Activated naive CD4-positive, alpha-beta T cell treated with anti-CD3 and anti-CD28 coated beads, Interleukin-2, amount 50 U/mL, for 24 hours (primary cell): ENCODE data around the gene CXCL1.
A peak's percentile ranks its signal among the peaks of the same experiment; 100 is the strongest.
"Not testable (repeated sequence)": the region's sequence is repeated elsewhere in the genome, so short reads cannot be mapped to it uniquely, and the experiment has no call there.

Experiments
- H3K27ac Mint-ChIP-seq: one replicate; pipeline ENCODE4 v1.8.0; 2021; ENCODE audit warnings: mild to moderate bottlenecking, mixed read lengths
- H3K27me3 Mint-ChIP-seq: one replicate; pipeline ENCODE4 v1.8.0; 2021; ENCODE audit warnings: mixed read lengths
- H3K36me3 Mint-ChIP-seq: one replicate; pipeline ENCODE4 v1.8.0; 2021; ENCODE audit warnings: mixed read lengths
- H3K4me1 Mint-ChIP-seq: one replicate; pipeline ENCODE4 v1.8.0; 2021; ENCODE audit warnings: mixed read lengths
- H3K4me3 Mint-ChIP-seq: one replicate; pipeline ENCODE4 v1.8.0; 2021; ENCODE audit warnings: mild to moderate bottlenecking, mixed read lengths
- H3K9me3 Mint-ChIP-seq: one replicate; pipeline ENCODE4 v1.8.0; 2021; ENCODE audit warnings: mixed read lengths

CXCL1 gene

GRCh38 chr4:73891739-73892405, 22.7 kb downstream of the CXCL1 start:
- no peak overlapping the region for H3K4me3 Mint-ChIP-seq
- H3K36me3 Mint-ChIP-seq = no peaks in the 10 kb centered on the region
- no peaks in the 10 kb centered on the region for H3K4me1 Mint-ChIP-seq
- no peaks in the 10 kb centered on the region for H3K27me3 Mint-ChIP-seq
- peak overlapping the region; percentile 55 for H3K27ac Mint-ChIP-seq
- no peaks in the 10 kb centered on the region for H3K9me3 Mint-ChIP-seq

GRCh38 chr4:73892966-73893365, 23.8 kb downstream of the CXCL1 start:
- no peaks in the 10 kb centered on the region for H3K4me1 Mint-ChIP-seq
- H3K4me3 Mint-ChIP-seq = no peak overlapping the region
- no peaks in the 10 kb centered on the region for H3K27me3 Mint-ChIP-seq
- no peaks in the 10 kb centered on the region for H3K9me3 Mint-ChIP-seq
- H3K27ac Mint-ChIP-seq = no peak overlapping the region
- H3K36me3 Mint-ChIP-seq = no peaks in the 10 kb centered on the region

GRCh38 chr4:73894001-73894400, 24.8 kb downstream of the CXCL1 start:
- H3K36me3 Mint-ChIP-seq = no peaks in the 10 kb centered on the region
- H3K9me3 Mint-ChIP-seq = no peaks in the 10 kb centered on the region
- H3K4me1 Mint-ChIP-seq = no peaks in the 10 kb centered on the region
- no peak overlapping the region for H3K4me3 Mint-ChIP-seq
- H3K27ac Mint-ChIP-seq = no peak overlapping the region
- no peaks in the 10 kb centered on the region for H3K27me3 Mint-ChIP-seq

- Mint-ChIP-seq H3K27me3 (peaks cover 2% of the 10 kb centered on the region), H3K4me3 (no peak overlapping the region), H3K9me3 (peaks cover 5% of the 10 kb centered on the region)
These were observed 26.3 kb downstream of the CXCL1 start for GRCh38 chr4:73895201-73896175.

GRCh38 chr4:73896416-73896815, 27.2 kb downstream of the CXCL1 start:
- H3K4me3 Mint-ChIP-seq = no peak overlapping the region
- H3K27me3 Mint-ChIP-seq = peaks cover 2% of the 10 kb centered on the region
- H3K9me3 Mint-ChIP-seq = peaks cover 5% of the 10 kb centered on the region
- H3K36me3 Mint-ChIP-seq = no peaks in the 10 kb centered on the region
- H3K4me1 Mint-ChIP-seq = no peaks in the 10 kb centered on the region
- H3K27ac Mint-ChIP-seq = no peak overlapping the region

More at GRCh38 chr4:73895201-73896175, 26.3 kb downstream of the CXCL1 start:
- no peaks in the 10 kb centered on the region for H3K4me1 Mint-ChIP-seq
- no peaks in the 10 kb centered on the region for H3K36me3 Mint-ChIP-seq
- H3K27ac Mint-ChIP-seq = no peak overlapping the region

- peaks cover 2% of the 10 kb centered on the region for H3K27me3 Mint-ChIP-seq
- no peak overlapping the region for H3K4me3 Mint-ChIP-seq
- H3K36me3 Mint-ChIP-seq = no peaks in the 10 kb centered on the region
These were observed 28.4 kb downstream of the CXCL1 start for GRCh38 chr4:73897380-73898136.

GRCh38 chr4:73899338-73899737, 30.1 kb downstream of the CXCL1 start:
- H3K4me1 Mint-ChIP-seq, H3K36me3 Mint-ChIP-seq, H3K27me3 Mint-ChIP-seq, H3K27ac Mint-ChIP-seq, H3K4me3 Mint-ChIP-seq, H3K9me3 Mint-ChIP-seq: not testable (repeated sequence)

More at GRCh38 chr4:73897380-73898136, 28.4 kb downstream of the CXCL1 start:
- peaks cover 5% of the 10 kb centered on the region for H3K9me3 Mint-ChIP-seq
- H3K4me1 Mint-ChIP-seq = no peaks in the 10 kb centered on the region
- no peak overlapping the region for H3K27ac Mint-ChIP-seq

GRCh38 chr4:73901031-73901430, 31.8 kb downstream of the CXCL1 start:
- Mint-ChIP-seq H3K27ac (no peak overlapping the region), H3K4me3 (no peak overlapping the region), H3K36me3 (no peaks in the 10 kb centered on the region), H3K4me1 (no peaks in the 10 kb centered on the region), H3K9me3 (peaks cover 5% of the 10 kb centered on the region), H3K27me3 (peaks cover 2% of the 10 kb centered on the region)

GRCh38 chr4:73902038-73902637, 32.9 kb downstream of the CXCL1 start:
- Mint-ChIP-seq H3K27me3 (peaks cover 2% of the 10 kb centered on the region), H3K27ac (no peak overlapping the region), H3K4me1 (no peaks in the 10 kb centered on the region), H3K36me3 (no peaks in the 10 kb centered on the region), H3K4me3 (no peak overlapping the region), H3K9me3 (peaks cover 5% of the 10 kb centered on the region)

GRCh38 chr4:73902817-73903547, 33.8 kb downstream of the CXCL1 start:
- Mint-ChIP-seq H3K4me1 (no peaks in the 10 kb centered on the region), H3K27ac (no peak overlapping the region), H3K27me3 (peaks cover 2% of the 10 kb centered on the region), H3K4me3 (no peak overlapping the region), H3K9me3 (peaks cover 5% of the 10 kb centered on the region), H3K36me3 (no peaks in the 10 kb centered on the region)

GRCh38 chr4:73904491-73904890, 35.3 kb downstream of the CXCL1 start:
- Mint-ChIP-seq H3K4me1 (no peaks in the 10 kb centered on the region), H3K27me3 (no peaks in the 10 kb centered on the region), H3K36me3 (no peaks in the 10 kb centered on the region), H3K9me3 (peaks cover 4% of the 10 kb centered on the region), H3K27ac (no peak overlapping the region), H3K4me3 (no peak overlapping the region)

GRCh38 chr4:73908965-73909364, 39.8 kb downstream of the CXCL1 start:
- no peaks in the 10 kb centered on the region for H3K27me3 Mint-ChIP-seq
- no peak overlapping the region for H3K27ac Mint-ChIP-seq
- no peaks in the 10 kb centered on the region for H3K36me3 Mint-ChIP-seq
- H3K9me3 Mint-ChIP-seq = no peaks in the 10 kb centered on the region
- no peak overlapping the region for H3K4me3 Mint-ChIP-seq
- no peaks in the 10 kb centered on the region for H3K4me1 Mint-ChIP-seq

GRCh38 chr4:73911746-73912145, 42.6 kb downstream of the CXCL1 start:
- no peaks in the 10 kb centered on the region for H3K36me3 Mint-ChIP-seq
- no peak overlapping the region for H3K27ac Mint-ChIP-seq
- H3K9me3 Mint-ChIP-seq = no peaks in the 10 kb centered on the region
- H3K4me3 Mint-ChIP-seq = no peak overlapping the region
- no peaks in the 10 kb centered on the region for H3K4me1 Mint-ChIP-seq
- H3K27me3 Mint-ChIP-seq = no peaks in the 10 kb centered on the region

GRCh38 chr4:73912191-73912590, 43.0 kb downstream of the CXCL1 start:
- no peaks in the 10 kb centered on the region for H3K36me3 Mint-ChIP-seq
- no peaks in the 10 kb centered on the region for H3K27me3 Mint-ChIP-seq
- no peaks in the 10 kb centered on the region for H3K9me3 Mint-ChIP-seq
- H3K27ac Mint-ChIP-seq = no peak overlapping the region
- H3K4me3 Mint-ChIP-seq = no peak overlapping the region
- H3K4me1 Mint-ChIP-seq = no peaks in the 10 kb centered on the region

GRCh38 chr4:73914071-73914470, 44.9 kb downstream of the CXCL1 start:
- H3K36me3 Mint-ChIP-seq = no peaks in the 10 kb centered on the region
- no peak overlapping the region for H3K27ac Mint-ChIP-seq

More at GRCh38 chr4:73914071-73914470, 44.9 kb downstream of the CXCL1 start:
- H3K27me3 Mint-ChIP-seq = no peaks in the 10 kb centered on the region
- H3K4me1 Mint-ChIP-seq = no peaks in the 10 kb centered on the region
- H3K9me3 Mint-ChIP-seq = no peaks in the 10 kb centered on the region
- no peak overlapping the region for H3K4me3 Mint-ChIP-seq
